ENCODE results near the gene CCDC82.

Gene CCDC82

DNA sequence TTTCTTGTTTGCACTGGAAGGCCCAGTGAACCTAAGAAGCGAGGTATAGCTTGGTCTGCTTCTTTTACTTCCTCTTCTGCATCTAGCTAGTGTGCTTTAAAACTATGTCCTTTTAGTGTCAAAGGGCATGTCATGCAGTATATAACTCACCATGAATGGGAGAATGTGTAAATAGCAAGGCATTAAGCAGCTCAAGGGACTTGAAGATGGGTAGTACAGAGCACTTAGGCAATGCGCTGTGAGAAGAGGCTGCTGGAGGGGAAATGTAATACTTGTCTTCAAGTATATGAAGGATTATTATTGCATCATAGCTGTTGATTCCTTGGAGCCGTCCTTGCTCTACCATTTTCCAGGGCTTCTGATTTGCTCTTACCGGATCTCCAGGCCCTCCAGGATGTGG is 54.3 kb downstream of the CCDC82 start:
- no peak for TF ChIP-seq RAD21 (IDR thresholded peaks at IDR 0.05; ENCODE audit: low read depth)
- TF ChIP-seq TAF1 (IDR thresholded peaks at IDR 0.05; ENCODE audit: low read depth), result no peak
- TF ChIP-seq YY1 (IDR thresholded peaks at IDR 0.05; ENCODE audit: low read depth), result no peak
- TF ChIP-seq FOXM1 (IDR thresholded peaks at IDR 0.05; ENCODE audit: borderline replicate concordance, low read depth), result no peak
- TF ChIP-seq, protein P1, sequence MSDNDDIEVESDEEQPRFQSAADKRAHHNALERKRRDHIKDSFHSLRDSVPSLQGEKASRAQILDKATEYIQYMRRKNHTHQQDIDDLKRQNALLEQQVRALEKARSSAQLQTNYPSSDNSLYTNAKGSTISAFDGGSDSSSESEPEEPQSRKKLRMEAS (IDR thresholded peaks at IDR 0.05), result no peak
- no peak for TF ChIP-seq NFIC (IDR thresholded peaks at IDR 0.05)
- TF ChIP-seq, protein P2, sequence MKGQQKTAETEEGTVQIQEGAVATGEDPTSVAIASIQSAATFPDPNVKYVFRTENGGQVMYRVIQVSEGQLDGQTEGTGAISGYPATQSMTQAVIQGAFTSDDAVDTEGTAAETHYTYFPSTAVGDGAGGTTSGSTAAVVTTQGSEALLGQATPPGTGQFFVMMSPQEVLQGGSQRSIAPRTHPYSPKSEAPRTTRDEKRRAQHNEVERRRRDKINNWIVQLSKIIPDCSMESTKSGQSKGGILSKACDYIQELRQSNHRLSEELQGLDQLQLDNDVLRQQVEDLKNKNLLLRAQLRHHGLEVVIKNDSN (IDR thresholded peaks at IDR 0.05), result no peak

DNA sequence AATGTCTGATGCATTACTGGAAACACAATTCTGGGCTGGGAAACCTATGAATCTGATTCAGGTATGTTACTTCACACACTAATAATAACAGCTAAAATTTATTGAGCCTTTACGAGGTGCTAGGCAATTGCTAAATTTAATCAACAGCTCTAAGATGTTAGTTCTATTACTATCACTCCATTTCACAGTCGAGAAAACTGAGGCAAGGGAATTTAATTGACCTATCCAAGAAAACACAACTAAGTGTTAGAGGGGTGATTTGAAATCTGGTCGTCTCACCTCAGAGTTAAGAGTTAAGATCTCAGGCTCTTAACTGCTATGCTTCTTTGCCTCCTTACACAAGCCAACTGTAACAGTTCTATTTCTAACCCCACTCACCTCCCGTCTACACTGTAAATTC is 55.5 kb downstream of the CCDC82 start:
- no peak for TF ChIP-seq CEBPB (IDR thresholded peaks at IDR 0.05)
- TF ChIP-seq RAD21 (IDR thresholded peaks at IDR 0.05; ENCODE audit: low read depth), result no peak
- TF ChIP-seq, protein P2 (IDR thresholded peaks at IDR 0.05), result no peak
- TF ChIP-seq, protein P1 (IDR thresholded peaks at IDR 0.05), result no peak
- no peak for TF ChIP-seq YY1 (IDR thresholded peaks at IDR 0.05; ENCODE audit: low read depth)
- TF ChIP-seq ZBTB7A (IDR thresholded peaks at IDR 0.05; ENCODE audit: low read depth), result no peak
- TF ChIP-seq, protein P3, sequence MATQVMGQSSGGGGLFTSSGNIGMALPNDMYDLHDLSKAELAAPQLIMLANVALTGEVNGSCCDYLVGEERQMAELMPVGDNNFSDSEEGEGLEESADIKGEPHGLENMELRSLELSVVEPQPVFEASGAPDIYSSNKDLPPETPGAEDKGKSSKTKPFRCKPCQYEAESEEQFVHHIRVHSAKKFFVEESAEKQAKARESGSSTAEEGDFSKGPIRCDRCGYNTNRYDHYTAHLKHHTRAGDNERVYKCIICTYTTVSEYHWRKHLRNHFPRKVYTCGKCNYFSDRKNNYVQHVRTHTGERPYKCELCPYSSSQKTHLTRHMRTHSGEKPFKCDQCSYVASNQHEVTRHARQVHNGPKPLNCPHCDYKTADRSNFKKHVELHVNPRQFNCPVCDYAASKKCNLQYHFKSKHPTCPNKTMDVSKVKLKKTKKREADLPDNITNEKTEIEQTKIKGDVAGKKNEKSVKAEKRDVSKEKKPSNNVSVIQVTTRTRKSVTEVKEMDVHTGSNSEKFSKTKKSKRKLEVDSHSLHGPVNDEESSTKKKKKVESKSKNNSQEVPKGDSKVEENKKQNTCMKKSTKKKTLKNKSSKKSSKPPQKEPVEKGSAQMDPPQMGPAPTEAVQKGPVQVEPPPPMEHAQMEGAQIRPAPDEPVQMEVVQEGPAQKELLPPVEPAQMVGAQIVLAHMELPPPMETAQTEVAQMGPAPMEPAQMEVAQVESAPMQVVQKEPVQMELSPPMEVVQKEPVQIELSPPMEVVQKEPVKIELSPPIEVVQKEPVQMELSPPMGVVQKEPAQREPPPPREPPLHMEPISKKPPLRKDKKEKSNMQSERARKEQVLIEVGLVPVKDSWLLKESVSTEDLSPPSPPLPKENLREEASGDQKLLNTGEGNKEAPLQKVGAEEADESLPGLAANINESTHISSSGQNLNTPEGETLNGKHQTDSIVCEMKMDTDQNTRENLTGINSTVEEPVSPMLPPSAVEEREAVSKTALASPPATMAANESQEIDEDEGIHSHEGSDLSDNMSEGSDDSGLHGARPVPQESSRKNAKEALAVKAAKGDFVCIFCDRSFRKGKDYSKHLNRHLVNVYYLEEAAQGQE (IDR thresholded peaks at IDR 0.05; ENCODE audit: low read depth), result no peak
- TF ChIP-seq CREB1 (IDR thresholded peaks at IDR 0.05; ENCODE audit: low read depth), result no peak
- TF ChIP-seq EP300 (IDR thresholded peaks at IDR 0.05; ENCODE audit: borderline replicate concordance), result no peak
- no peak for TF ChIP-seq TAF1 (IDR thresholded peaks at IDR 0.05; ENCODE audit: low read depth)
- no peak for TF ChIP-seq TCF12 (IDR thresholded peaks at IDR 0.05; ENCODE audit: low read depth)
- no peak for TF ChIP-seq TEAD4 (IDR thresholded peaks at IDR 0.05)
- no peak for TF ChIP-seq EGR1 (IDR thresholded peaks at IDR 0.05)
- TF ChIP-seq NFIC (IDR thresholded peaks at IDR 0.05), result no peak
- TF ChIP-seq FOXM1 (IDR thresholded peaks at IDR 0.05; ENCODE audit: borderline replicate concordance, low read depth), result no peak

DNA sequence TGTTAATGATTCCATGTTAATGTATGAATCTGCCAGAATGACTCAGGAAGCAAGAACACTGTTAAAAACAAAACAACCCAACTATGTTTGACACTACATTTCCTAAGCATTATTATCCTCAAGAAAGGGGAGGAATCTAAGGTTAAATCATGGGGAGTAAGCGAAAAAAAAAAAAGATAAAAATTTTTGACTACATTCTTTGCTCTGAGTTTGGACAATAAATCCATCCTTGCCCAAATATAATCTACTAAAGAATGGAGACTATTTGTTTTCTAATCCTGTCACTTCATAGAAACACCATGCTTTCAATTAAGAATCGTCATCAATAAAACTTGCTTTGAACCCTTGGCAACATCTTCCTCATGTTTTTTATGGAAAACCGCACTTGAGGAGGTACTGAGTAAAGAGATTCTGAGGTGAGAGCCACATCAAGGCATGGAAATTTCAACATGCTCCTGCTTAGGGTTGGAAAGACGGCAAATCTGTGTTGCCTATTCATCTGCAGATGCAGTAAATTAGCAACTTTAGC is 56.5 kb downstream of the CCDC82 start:
- TF ChIP-seq RAD21 (IDR thresholded peaks at IDR 0.05; ENCODE audit: low read depth), result no peak
- TF ChIP-seq CREB1 (IDR thresholded peaks at IDR 0.05; ENCODE audit: low read depth), result no peak
- no peak for TF ChIP-seq NFIC (IDR thresholded peaks at IDR 0.05)
- no peak for TF ChIP-seq TAF1 (IDR thresholded peaks at IDR 0.05; ENCODE audit: low read depth)

DNA sequence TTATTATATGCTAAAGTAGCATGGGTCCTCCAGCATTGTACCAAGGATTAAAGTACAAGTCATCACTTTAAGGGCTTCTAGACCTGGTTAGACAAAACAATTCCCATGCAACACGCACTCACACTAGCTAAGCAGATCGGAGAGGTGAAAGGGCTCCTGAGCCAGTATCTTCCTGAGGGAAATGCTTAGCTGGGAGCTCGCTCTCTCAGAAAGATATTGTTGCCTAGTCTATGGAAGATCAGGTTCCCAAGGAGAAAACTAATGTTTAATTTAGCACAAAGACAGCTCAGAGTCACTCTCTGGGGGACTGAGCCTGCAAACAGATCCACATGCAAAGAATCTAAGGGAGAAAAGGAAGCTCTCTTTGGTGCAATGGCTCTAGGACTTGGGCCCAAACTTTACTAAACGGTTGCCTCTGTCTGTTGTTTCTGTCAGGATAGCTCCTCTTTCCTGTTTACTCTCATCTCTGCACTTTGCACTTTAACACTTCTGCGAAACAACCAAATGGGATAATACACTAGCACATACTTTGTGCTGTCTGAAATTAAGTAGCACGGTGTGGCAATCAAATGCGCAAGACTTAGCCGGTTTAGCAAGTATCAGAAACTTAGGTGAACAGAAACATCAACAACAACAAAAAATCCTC is 57.5 kb downstream of the CCDC82 start:
- TF ChIP-seq CEBPB (IDR thresholded peaks at IDR 0.05), result no peak
- TF ChIP-seq EGR1 (IDR thresholded peaks at IDR 0.05), result no peak
- no peak for TF ChIP-seq TEAD4 (IDR thresholded peaks at IDR 0.05)
- TF ChIP-seq, protein P3 (IDR thresholded peaks at IDR 0.05; ENCODE audit: low read depth), result no peak
- TF ChIP-seq TAF1 (IDR thresholded peaks at IDR 0.05; ENCODE audit: low read depth), result no peak
- no peak for TF ChIP-seq RAD21 (IDR thresholded peaks at IDR 0.05; ENCODE audit: low read depth)
- TF ChIP-seq, protein P1 (IDR thresholded peaks at IDR 0.05), result no peak
- no peak for TF ChIP-seq ZBTB7A (IDR thresholded peaks at IDR 0.05; ENCODE audit: low read depth)

DNA sequence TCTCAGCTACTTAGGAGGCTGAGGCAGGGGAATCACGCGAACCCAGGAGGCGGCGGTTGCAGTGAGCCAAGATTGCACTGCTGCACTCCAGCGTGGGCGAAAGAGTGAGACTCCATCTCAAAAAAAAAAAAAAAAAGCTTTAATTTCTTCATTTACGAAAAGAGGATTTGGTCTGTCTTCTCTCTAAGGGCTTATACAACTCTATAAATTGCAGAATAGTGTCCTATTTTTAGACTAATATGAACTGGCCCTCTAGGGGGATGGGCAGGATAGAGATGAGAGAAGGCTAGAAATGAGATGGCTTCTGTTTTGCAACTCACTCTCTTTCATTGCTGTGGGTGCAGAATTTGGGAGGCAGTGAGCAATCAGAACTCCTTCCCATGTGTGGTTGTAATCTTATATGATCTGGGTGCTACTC is 58.0 kb downstream of the CCDC82 start:
- TF ChIP-seq EP300 (IDR thresholded peaks at IDR 0.05; ENCODE audit: borderline replicate concordance) (no peak), CEBPB (IDR thresholded peaks at IDR 0.05) (no peak), EGR1 (IDR thresholded peaks at IDR 0.05) (no peak)
- TF ChIP-seq, protein P2 (IDR thresholded peaks at IDR 0.05), result no peak

DNA sequence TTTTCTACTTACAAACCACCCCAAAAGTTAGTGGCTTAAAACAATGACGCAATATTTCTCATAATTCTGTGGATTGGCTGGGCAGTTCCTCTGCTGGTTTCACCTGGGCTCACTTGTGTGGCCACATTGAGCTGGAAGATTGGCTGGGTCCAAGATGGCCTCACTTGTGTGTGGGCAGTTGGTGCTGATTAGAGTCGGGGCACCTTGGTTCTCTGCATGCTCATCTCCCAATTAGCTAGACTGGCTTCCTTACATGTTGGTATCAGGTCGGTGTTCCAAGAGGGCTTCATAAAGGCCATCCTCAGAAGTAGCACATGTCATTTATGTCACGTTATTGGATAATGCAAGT is 59.2 kb downstream of the CCDC82 start:
- TF ChIP-seq CEBPB (IDR thresholded peaks at IDR 0.05), result no peak
- TF ChIP-seq RAD21 (IDR thresholded peaks at IDR 0.05; ENCODE audit: low read depth), result no peak
- TF ChIP-seq, protein P1 (IDR thresholded peaks at IDR 0.05), result no peak
- no peak for TF ChIP-seq FOXM1 (IDR thresholded peaks at IDR 0.05; ENCODE audit: borderline replicate concordance, low read depth)
- TF ChIP-seq TAF1 (IDR thresholded peaks at IDR 0.05; ENCODE audit: low read depth), result no peak
- TF ChIP-seq YY1 (IDR thresholded peaks at IDR 0.05; ENCODE audit: low read depth), result no peak
- no peak for TF ChIP-seq NFIC (IDR thresholded peaks at IDR 0.05)
- no peak for TF ChIP-seq TEAD4 (IDR thresholded peaks at IDR 0.05)
- TF ChIP-seq EP300 (IDR thresholded peaks at IDR 0.05; ENCODE audit: borderline replicate concordance), result no peak
- TF ChIP-seq CREB1 (IDR thresholded peaks at IDR 0.05; ENCODE audit: low read depth), result no peak
- no peak for TF ChIP-seq ZBTB7A (IDR thresholded peaks at IDR 0.05; ENCODE audit: low read depth)
- TF ChIP-seq, protein P3 (IDR thresholded peaks at IDR 0.05; ENCODE audit: low read depth), result no peak
- TF ChIP-seq, protein P2 (IDR thresholded peaks at IDR 0.05), result no peak
- no peak for TF ChIP-seq TCF12 (IDR thresholded peaks at IDR 0.05; ENCODE audit: low read depth)

Measured in Ishikawa (cell line).